ENCODE results near the gene PRKCG.
"Not testable (repeated sequence)": the region's sequence is repeated elsewhere in the genome, so short reads cannot be mapped to it uniquely, and the experiment has no call there.

Gene PRKCG

GRCh38 chr19:53944933-53945332 is 62.9 kb downstream of the PRKCG start:
- DNase-seq (ENCODE audit: low spot score): no peak

- DNase-seq (ENCODE audit: low spot score): no peak
These were observed 63.4 kb downstream of the PRKCG start for GRCh38 chr19:53945441-53945840.

DNA sequence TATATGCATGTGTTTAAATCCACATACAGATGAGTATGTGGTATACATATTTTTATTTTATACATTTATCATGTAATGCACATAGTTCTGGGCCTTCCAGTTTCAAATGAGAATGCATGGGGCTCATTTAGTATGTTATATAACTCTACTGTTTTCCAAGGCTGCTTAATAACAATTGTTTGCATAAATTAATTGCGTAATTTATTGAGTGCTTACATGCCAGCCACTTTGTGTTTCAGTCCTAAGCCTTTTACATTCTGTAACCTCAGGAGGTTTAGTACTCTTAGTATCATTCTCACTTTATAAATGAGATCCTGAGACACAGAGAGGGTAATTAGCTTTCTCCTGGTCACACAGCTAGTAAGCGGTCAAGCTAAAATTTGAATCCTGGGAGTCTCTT is 64.0 kb downstream of the PRKCG start:
- DNase-seq (ENCODE audit: low spot score): no peak

DNA sequence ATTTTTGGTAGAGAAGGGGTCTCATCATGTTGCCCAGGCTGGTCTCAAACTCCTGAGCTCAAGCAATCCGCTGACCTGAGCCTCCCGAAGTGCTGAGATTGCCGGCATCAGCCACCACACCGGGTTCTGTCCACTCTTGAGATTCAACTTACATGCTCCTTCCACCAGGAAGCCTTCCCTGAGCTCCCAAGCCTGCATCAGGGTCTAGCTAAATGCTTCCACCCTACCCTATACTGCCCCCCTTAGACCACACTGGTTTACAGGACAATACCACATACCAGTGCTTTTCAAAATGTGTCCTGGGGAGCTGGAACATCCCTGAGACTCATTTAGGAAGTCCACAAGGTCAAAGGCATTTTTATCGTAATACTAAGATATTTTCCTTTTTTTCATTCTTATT is 65.6 kb downstream of the PRKCG start:
- no peak for DNase-seq (ENCODE audit: low spot score)

DNA sequence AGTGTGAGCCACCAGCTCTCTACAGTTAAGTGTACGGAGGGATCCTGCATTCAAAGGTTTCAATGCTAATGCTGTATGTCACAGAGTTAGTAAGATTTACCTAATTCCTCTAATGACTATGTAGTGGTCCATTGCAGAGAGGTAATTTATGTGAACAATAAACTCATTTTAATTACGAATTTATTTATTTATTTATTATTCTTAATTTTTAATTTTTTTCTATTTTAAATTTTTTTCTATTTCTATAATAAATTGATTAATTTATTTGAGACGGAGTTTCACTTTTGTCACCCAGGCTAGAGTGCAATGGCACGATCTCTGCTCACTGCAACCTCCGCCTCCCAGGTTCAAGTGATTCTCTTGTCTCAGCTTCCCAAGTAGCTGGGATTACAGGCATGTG is 66.6 kb downstream of the PRKCG start:
- DNase-seq (ENCODE audit: low spot score): not testable (repeated sequence)

DNA sequence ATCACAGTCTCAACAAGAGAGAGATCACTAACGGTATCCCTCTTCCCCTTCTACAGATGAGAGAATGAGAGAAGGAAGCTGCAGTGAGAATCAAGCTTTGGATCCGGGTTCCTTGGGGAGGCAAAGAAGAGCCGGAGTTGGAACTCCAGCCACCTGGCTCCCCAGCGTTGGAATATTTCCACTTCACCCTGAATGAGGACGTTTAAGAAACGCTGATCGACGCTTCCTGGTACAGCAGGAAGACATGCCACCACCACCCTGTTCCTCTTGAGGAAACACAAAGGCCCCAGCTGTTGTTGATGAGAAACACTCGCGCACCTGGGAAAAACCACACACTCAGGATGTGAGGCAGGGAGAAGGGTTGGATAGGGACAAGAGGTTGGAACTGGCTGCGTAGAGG is 69.4 kb downstream of the PRKCG start:
- DNase-seq (ENCODE audit: low spot score): no peak

- DNase-seq (ENCODE audit: low spot score): no peak
These were observed 70.0 kb downstream of the PRKCG start for GRCh38 chr19:53951947-53952346.

- no peak for DNase-seq (ENCODE audit: low spot score)
These were observed 71.4 kb downstream of the PRKCG start for GRCh38 chr19:53953383-53953782.

Measured in D341Med (cell line).